Non-pigmented ciliary epithelial cell (primary cell): ENCODE results near the gene STPG1.

Experiments used
- DNase-seq: peaks from one replicate; pipeline ENCODE4 v3.0.0-alpha.2; 2010; ENCODE audit warnings: low read depth

The STPG1 gene

GRCh38 chr1:24392982-24393650, 20.5 kb downstream of the STPG1 start:
- DNase-seq: no peak

- DNase-seq: no peak
These were observed 21.0 kb downstream of the STPG1 start for GRCh38 chr1:24392604-24392946.

GRCh38 chr1:24391882-24392603, 21.5 kb downstream of the STPG1 start:
- no peak for DNase-seq

GRCh38 chr1:24390924-24391782, 22.4 kb downstream of the STPG1 start:
- DNase-seq: peak; percentile 57

- DNase-seq: no peak
These were observed 24.3 kb downstream of the STPG1 start for GRCh38 chr1:24389231-24389678.

GRCh38 chr1:24388331-24388885, 25.2 kb downstream of the STPG1 start:
- no peak for DNase-seq

GRCh38 chr1:24387636-24388175, 25.9 kb downstream of the STPG1 start:
- DNase-seq: no peak

- no peak for DNase-seq
These were observed 26.7 kb downstream of the STPG1 start for GRCh38 chr1:24386931-24387330.

- no peak for DNase-seq
These were observed 27.3 kb downstream of the STPG1 start for GRCh38 chr1:24386241-24386640.

- DNase-seq: no peak
These were observed 28.2 kb downstream of the STPG1 start for GRCh38 chr1:24385160-24385940.

GRCh38 chr1:24384251-24385090, 29.1 kb downstream of the STPG1 start:
- DNase-seq: no peak

GRCh38 chr1:24383381-24383940, 30.1 kb downstream of the STPG1 start:
- DNase-seq: no peak

- no peak for DNase-seq
These were observed 31.4 kb downstream of the STPG1 start for GRCh38 chr1:24382165-24382577.

- DNase-seq: no peak
These were observed 32.3 kb downstream of the STPG1 start for GRCh38 chr1:24381256-24381655.

- no peak for DNase-seq
These were observed 33.1 kb downstream of the STPG1 start for GRCh38 chr1:24380508-24380907.

- no peak for DNase-seq
These were observed 33.8 kb downstream of the STPG1 start for GRCh38 chr1:24379733-24380315.

GRCh38 chr1:24374891-24375786, 38.4 kb downstream of the STPG1 start:
- no peak for DNase-seq

GRCh38 chr1:24373710-24374109, 39.9 kb downstream of the STPG1 start:
- DNase-seq: no peak

GRCh38 chr1:24373044-24373443, 40.5 kb downstream of the STPG1 start:
- no peak for DNase-seq
